HG03108 (cell line): Measurements from ENCODE around the gene SELENOS.
"Not testable (repeated sequence)": the region's sequence is repeated elsewhere in the genome, so short reads cannot be mapped to it uniquely, and the experiment has no call there.

Source experiments
- ATAC-seq: cut with Tn5 transposase; IDR thresholded peaks from one replicate; pipeline ENCODE4 v1.9.1; 2021; ENCODE audit warnings: moderate library complexity; ENCODE audit not compliant: unreplicated experiment

Gene SELENOS

GRCh38 chr15:101310161-101310480, 32.8 kb upstream of the SELENOS start:
- no peak for ATAC-seq

- no peak for ATAC-seq
Measured at GRCh38 chr15:101309436-101310160, 32.3 kb upstream of the SELENOS start.

- no peak for ATAC-seq
Measured at GRCh38 chr15:101308604-101309435, 31.5 kb upstream of the SELENOS start.

GRCh38 chr15:101307897-101308603, 30.8 kb upstream of the SELENOS start:
- no peak for ATAC-seq

GRCh38 chr15:101307048-101307896, 30.0 kb upstream of the SELENOS start:
- ATAC-seq = no peak

- no peak for ATAC-seq
Measured at GRCh38 chr15:101306341-101307047, 29.2 kb upstream of the SELENOS start.

- ATAC-seq = no peak
Measured at GRCh38 chr15:101305820-101306255, 28.6 kb upstream of the SELENOS start.

GRCh38 chr15:101303408-101303807, 26.1 kb upstream of the SELENOS start:
- ATAC-seq = no peak

GRCh38 chr15:101296418-101297405, 19.4 kb upstream of the SELENOS start:
- ATAC-seq = no peak

GRCh38 chr15:101295607-101296161, 18.4 kb upstream of the SELENOS start:
- ATAC-seq = no peak

GRCh38 chr15:101294731-101295606, 17.7 kb upstream of the SELENOS start, which contains the start of gene SNRPA1:
TSS of gene SNRPA1 (minus strand) at chr15:101295248. CDS start at chr15:101295178, 70 bp downstream.
- ATAC-seq = peak; percentile 73

- no peak for ATAC-seq
Measured at GRCh38 chr15:101293122-101293521, 15.8 kb upstream of the SELENOS start.

- no peak for ATAC-seq
Measured at GRCh38 chr15:101288905-101289513, 11.7 kb upstream of the SELENOS start.

- not testable (repeated sequence) for ATAC-seq
Measured at GRCh38 chr15:101287342-101287741, 10.1 kb upstream of the SELENOS start.

- ATAC-seq = no peak
Measured at GRCh38 chr15:101286471-101287114, 9.3 kb upstream of the SELENOS start.

GRCh38 chr15:101283931-101284330, 6.6 kb upstream of the SELENOS start:
- no peak for ATAC-seq

- no peak for ATAC-seq
Measured at GRCh38 chr15:101280007-101280406, 2.7 kb upstream of the SELENOS start.
